Hepatocyte (in vitro differentiated cells): ENCODE data around the gene MYO1D.

Source experiments
- EZH2phosphoT487 ChIP-seq: fragments of 200-600 bp; sonication (generic); IDR thresholded peaks from one replicate; pipeline ENCODE4 v1.6.1; 2018; ENCODE audit warnings: antibody characterized with exemption, mild to moderate bottlenecking, low read depth, moderate library complexity; ENCODE audit not compliant: unreplicated experiment, severe bottlenecking
- TF ChIP-seq, protein P1 (sequence below): fragments of 200-600 bp; sonication (generic); IDR thresholded peaks from 2 replicates; pipeline ENCODE4 v1.5.1; 2016; ENCODE audit warnings: antibody characterized with exemption, mild to moderate bottlenecking; ENCODE audit not compliant: poor library complexity

DNA sequence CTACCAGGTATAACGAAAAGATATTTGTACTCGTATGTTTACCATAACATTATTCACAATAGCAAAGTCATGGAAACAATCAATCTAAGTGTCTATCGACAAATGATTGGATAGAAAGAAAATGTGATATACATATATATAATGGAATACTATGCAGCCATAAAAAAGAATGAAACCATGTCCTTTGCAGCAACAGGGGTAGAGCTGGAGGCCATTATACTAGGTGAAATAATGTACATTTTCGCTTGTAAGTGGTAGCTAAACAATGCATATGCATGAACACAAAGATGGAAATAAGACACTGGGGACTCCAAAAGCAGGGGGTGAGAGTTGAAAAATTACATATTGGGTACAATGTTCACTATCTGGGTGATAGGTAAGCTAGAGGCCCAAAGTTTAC is 124.0 kb downstream of the MYO1D start:
- no peak for TF ChIP-seq EZH2phosphoT487
- TF ChIP-seq, protein P1, sequence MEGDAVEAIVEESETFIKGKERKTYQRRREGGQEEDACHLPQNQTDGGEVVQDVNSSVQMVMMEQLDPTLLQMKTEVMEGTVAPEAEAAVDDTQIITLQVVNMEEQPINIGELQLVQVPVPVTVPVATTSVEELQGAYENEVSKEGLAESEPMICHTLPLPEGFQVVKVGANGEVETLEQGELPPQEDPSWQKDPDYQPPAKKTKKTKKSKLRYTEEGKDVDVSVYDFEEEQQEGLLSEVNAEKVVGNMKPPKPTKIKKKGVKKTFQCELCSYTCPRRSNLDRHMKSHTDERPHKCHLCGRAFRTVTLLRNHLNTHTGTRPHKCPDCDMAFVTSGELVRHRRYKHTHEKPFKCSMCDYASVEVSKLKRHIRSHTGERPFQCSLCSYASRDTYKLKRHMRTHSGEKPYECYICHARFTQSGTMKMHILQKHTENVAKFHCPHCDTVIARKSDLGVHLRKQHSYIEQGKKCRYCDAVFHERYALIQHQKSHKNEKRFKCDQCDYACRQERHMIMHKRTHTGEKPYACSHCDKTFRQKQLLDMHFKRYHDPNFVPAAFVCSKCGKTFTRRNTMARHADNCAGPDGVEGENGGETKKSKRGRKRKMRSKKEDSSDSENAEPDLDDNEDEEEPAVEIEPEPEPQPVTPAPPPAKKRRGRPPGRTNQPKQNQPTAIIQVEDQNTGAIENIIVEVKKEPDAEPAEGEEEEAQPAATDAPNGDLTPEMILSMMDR = no peak
